ENCODE measurements around the gene LONRF2. TPM values are rescaled to one million over a fixed set of nuclear protein-coding genes. Genes with fewer than 3 reads are reported as not detected.

The LONRF2 gene
- polyA plus RNA-seq, 1 donor = 1.2 TPM

- DNase-seq = no peak
Observed at GRCh38 chr2:100274566-100275199, 47.6 kb downstream of the LONRF2 start.

GRCh38 chr2:100274076-100274475 is 48.2 kb downstream of the LONRF2 start:
- DNase-seq = no peak

- no peak for DNase-seq
Observed at GRCh38 chr2:100273387-100273786, 48.9 kb downstream of the LONRF2 start.

DNA sequence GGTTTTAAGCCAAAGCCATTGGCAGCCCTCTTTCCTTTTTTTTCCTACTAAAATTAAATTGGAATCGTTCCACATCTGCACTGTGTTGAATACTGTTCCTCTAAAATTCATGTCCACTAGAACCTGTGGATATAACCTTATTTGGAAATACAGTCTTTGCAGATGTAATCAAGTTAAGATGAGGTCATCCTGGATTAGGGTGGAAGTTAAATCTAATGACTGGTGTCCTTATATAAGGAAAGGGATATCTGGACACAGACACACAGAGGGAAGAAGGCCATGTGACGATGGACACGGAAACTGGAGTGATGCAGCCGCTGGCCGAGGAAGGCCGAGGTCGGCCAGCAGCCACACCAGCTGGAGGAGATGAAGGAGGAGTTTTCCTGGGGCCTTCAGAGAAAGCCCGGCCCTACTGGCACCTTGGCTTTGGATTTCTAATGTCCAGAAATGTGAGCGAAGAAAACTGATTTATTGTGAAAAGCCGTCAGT is 49.4 kb downstream of the LONRF2 start:
- DNase-seq = peak; percentile 82

GRCh38 chr2:100271210-100271609 is 51.1 kb downstream of the LONRF2 start:
- DNase-seq = no peak

- DNase-seq = no peak
Observed at GRCh38 chr2:100270381-100271146, 51.7 kb downstream of the LONRF2 start.

- DNase-seq = no peak
Observed at GRCh38 chr2:100269889-100270288, 52.4 kb downstream of the LONRF2 start.

- DNase-seq = no peak
Observed at GRCh38 chr2:100268986-100269385, 53.3 kb downstream of the LONRF2 start.

GRCh38 chr2:100267751-100268150 is 54.5 kb downstream of the LONRF2 start:
- DNase-seq = no peak

- DNase-seq = no peak
Observed at GRCh38 chr2:100266126-100266525, 56.2 kb downstream of the LONRF2 start.

GRCh38 chr2:100265226-100265625 is 57.1 kb downstream of the LONRF2 start:
- no peak for DNase-seq

- DNase-seq = no peak
Observed at GRCh38 chr2:100264651-100265050, 57.6 kb downstream of the LONRF2 start.

DNA sequence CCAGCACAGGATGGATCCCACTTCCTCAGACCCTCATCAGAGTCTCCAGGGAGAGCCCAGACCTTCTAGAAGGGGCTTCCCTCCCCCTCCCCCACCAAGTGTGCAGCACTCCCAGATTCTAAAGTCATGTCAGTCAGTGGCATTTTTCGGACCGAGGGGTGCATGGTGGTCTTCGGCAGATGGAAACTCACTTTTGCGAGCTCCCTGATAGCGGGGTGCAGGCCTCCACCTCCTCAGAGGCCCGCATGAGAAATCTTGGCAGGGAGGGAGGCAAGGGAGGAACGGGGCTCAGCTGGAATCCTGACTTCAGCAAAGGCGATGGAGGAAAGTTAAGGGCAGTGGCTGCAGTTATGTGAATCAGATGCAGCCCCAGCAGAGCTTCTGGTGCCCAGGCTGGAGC is 58.2 kb downstream of the LONRF2 start:
- DNase-seq = no peak

DNA sequence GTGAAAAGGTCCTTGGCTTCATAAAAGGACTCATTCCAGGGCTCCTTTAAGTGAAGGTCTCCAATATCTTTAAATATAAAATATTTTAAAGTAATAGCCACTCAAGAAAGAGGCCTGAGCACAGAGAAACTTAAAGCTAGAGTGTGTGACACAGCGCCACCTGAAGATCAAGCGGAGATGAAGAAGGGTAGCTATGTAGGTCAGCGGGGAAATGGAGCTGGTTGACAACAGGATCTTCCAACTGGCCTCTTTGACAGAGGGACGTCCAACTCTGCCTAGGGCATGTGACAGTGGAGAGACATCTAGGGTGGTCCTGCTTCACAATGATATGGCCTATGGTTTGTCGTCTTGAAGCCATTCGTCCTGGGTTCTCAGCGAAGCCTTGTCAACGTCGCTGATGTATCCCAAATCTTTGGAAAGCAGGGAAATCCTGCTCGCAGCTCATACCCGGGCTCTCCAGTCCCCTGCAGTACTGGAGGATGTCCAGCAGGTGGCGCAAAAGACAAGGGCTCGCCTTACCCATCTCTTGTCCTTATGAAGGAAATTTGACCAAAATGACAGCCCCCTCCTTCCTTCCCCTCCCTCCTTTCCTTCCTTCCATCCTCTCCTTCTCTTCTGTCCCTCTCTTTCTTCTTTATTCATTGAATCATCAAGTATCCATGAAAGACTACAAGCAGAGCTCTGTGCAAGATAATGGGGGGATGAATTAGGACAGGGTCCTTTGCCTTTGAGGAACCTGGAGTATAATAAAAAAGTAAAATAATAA is 59.6 kb downstream of the LONRF2 start:
- peak; percentile 49 for DNase-seq

DNA sequence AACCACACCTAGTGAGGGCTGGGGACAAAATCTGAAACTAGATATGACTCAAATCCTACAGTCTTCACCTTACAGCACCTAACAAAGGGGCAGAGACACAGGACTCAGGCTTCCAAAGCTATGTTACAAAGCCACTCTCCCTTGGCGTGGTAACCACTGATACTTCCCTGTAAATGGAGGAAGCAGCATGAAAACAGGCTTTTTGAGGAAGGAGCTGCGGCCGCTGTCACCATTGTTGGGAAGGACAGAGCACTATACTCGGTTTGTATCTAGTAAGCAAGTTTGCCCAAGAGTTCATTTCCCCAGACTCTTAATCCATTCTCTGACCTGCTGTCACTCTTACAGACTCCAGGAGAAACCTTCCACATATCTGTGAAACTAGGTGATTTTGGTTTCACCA is 60.3 kb downstream of the LONRF2 start:
- no peak for DNase-seq

GRCh38 chr2:100260712-100261620 is 61.3 kb downstream of the LONRF2 start:
- DNase-seq = peak; percentile 81

DNA sequence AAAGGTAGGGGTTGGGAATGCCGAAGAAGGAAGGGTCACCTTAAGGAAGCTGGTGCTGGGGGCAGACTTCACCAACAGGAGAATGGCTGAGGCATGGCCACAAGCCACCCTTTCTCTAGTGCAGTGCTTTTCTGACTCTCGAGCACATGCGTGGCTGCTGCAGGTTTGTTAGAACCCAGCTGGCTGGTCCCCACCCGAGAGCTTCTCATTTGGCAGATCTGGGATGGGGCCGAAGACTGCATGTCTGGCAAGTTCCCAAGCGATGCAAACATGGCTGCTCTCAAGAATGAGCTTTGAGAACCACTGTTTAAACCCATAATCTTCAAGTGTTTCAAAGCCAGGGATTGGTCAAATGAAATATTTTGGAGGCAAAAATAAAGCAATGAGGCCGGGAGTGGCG is 63.2 kb downstream of the LONRF2 start:
- no peak for DNase-seq

GRCh38 chr2:100257939-100258338 is 64.4 kb downstream of the LONRF2 start:
- no peak for DNase-seq

GRCh38 chr2:100256849-100257248 is 65.5 kb downstream of the LONRF2 start:
- no peak for DNase-seq

- DNase-seq = no peak
Observed at GRCh38 chr2:100256416-100256815, 65.9 kb downstream of the LONRF2 start.

- no peak for DNase-seq
Observed at GRCh38 chr2:100254646-100255210, 67.6 kb downstream of the LONRF2 start.

DNA sequence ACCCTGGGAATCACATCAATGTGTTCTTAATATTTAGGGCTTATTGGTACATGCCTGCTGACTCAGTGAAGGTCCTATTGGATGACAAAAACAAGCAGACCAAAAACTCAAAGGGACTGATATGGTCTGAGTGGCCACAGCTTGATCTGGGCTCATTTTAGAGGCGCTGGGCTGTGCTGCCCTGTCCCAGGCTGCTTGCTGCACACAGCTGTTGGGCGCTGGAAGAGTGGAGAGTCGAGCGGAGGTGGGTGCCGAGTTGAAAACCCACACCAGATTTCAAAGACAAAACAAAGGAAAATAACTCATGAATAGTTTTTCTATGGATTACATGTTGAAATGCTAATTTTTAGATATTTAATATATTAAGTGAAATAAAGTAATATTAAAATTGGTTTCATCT is 68.5 kb downstream of the LONRF2 start:
- DNase-seq = no peak
